Keratinocyte (primary cell): ENCODE data around the gene ABCD3.

Source experiments
- EZH2 ChIP-seq: IDR thresholded peaks from one replicate; pipeline ENCODE4 v1.6.1; 2012; ENCODE audit warnings: inconsistent platforms, mild to moderate bottlenecking, low read length, moderate library complexity
- TF ChIP-seq, protein P1 (sequence below), 3 experiments: IDR thresholded peaks in 1 of 3; conservative IDR thresholded peaks in 1 of 3; optimal IDR thresholded peaks in 1 of 3; 2 replicates in 2 of 3; 3 replicates in 1 of 3; pipeline versions ENCODE3 to v1.5.1; 2011; ENCODE audit warnings: low read length in 3 of 3, mild to moderate bottlenecking in 3 of 3, moderate library complexity in 2 of 3, control low read depth in 1 of 3, inconsistent platforms in 1 of 3; ENCODE audit not compliant: insufficient read depth in 2 of 3; ENCODE audit errors: extremely low read depth in 1 of 3

DNA sequence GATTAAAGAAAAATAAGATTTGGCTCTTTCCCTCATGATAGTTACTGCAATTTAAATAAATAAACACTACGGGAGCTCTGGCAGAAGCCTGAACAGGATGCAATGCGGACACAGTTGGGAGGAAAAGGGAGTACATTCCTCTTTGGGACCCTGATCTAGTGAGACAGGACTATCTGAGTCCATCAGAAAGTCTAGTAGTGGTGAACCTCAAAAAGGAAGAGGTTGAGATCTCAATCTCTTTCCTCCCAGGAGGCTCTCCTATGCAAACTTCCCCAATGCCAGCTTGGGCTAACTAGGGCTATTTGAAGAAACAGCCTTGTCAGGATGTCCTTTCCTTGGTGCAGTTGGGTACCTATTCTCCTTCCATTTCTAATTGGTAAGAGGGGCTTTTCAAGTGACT, 4.9 kb upstream of the ABCD3 start:
- no peak for TF ChIP-seq EZH2
- TF ChIP-seq, protein P1, sequence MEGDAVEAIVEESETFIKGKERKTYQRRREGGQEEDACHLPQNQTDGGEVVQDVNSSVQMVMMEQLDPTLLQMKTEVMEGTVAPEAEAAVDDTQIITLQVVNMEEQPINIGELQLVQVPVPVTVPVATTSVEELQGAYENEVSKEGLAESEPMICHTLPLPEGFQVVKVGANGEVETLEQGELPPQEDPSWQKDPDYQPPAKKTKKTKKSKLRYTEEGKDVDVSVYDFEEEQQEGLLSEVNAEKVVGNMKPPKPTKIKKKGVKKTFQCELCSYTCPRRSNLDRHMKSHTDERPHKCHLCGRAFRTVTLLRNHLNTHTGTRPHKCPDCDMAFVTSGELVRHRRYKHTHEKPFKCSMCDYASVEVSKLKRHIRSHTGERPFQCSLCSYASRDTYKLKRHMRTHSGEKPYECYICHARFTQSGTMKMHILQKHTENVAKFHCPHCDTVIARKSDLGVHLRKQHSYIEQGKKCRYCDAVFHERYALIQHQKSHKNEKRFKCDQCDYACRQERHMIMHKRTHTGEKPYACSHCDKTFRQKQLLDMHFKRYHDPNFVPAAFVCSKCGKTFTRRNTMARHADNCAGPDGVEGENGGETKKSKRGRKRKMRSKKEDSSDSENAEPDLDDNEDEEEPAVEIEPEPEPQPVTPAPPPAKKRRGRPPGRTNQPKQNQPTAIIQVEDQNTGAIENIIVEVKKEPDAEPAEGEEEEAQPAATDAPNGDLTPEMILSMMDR (optimal IDR thresholded peaks at IDR 0.05 in 1 of 3, IDR thresholded peaks at IDR 0.05 in 1 of 3, conservative IDR thresholded peaks at IDR 0.05 in 1 of 3; ENCODE audit: extremely low read depth in 1 of 3, insufficient read depth in 2 of 3, low read length in 3 of 3): no peak
